Iris pigment epithelial cell (primary cell): ENCODE data around the gene TENT4A.

Experiments
- DNase-seq: peaks from one replicate; pipeline ENCODE4 v3.0.0-alpha.2; 2011; ENCODE audit warnings: low read depth

The TENT4A gene

GRCh38 chr5:6718161-6718681 is 5.0 kb downstream of the TENT4A start:
- no peak for DNase-seq

DNA sequence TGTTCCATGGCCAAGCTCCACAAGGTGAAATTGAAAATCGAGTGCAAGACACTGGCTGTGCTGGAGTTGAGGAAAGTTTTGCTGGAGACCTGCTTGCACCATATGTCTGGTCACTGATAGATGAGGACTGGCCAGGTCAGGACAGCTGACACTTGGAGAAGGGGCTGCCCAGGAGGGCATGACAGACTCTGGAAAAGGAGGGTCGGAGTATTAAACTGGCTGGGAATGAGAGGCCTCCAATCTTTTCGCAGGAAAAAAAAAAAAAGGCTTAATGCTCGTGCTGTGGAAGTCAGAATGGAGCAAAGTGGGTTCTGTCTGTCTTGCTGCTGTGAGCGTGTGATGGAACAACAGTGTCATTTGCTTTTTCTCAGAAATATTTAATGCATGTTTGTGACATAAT is 5.5 kb downstream of the TENT4A start:
- DNase-seq: no peak

GRCh38 chr5:6719417-6719816 is 6.2 kb downstream of the TENT4A start:
- no peak for DNase-seq

DNA sequence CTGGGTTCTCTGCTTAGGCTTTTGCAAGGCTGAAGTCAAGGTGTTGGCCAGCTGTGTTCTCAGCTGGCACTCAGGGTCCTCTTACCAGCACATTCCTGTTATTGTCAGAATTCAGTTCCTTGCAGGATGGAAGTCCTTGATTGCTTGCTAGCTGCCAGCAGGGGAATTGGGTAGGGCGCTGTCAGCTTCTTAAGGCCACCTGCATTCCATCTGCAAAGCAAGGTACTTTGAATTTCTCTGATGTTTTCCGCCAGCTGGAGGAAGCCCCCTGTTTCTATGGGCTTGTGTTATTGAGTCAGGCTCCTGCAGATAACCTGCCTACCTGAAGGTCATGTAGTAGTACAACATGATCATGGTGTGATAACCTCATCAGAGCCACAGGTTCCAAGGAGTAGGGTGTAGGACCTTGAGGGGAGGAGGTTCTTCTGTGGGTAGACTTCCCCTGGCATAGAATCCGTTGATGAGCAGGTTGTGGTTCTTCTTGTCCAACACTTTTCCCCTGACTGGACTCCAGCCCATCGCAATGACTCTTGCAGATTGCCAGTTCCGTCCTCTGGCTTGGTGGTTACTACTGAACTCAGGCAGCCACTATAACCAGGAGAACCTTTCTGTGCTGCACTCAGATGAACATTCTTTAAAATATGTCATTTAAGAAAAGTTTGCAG is 6.8 kb downstream of the TENT4A start:
- no peak for DNase-seq

DNA sequence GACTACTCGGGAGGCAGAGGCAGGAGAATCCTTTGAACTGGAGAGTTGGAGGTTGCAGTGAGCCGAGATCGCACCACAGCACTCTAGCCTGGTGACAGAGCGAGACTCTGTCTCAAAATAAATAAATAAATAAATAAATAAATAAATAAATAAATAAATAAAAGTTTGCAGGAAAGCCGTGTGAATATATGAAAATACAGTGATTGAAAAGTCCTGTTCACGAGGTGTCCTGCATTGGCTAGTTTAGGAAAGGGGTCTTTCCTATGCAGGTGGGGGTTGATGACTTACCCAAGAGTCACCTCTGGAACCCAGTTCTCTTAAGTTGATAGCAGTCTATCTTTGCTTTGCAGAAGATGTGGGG is 7.3 kb downstream of the TENT4A start:
- DNase-seq: no peak

DNA sequence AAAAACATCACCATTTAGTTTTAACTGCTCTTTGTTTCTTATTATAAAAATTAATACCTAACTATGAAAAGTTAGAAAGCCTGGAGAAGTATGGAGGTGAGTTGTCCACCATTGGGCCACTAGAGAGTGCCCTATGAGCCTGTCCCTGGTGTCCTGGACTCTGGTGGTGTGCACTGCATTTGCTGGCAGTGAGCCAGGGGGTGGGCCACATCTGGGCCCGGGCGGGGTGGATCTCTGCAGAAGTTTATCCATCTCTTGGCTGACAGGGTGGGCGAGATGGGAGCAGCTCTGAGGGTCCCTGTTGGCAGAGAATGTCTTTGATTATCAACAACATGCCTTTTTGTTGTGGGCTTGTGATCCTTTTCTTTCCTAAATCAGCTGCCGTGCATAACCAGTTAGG is 8.2 kb downstream of the TENT4A start:
- no peak for DNase-seq

GRCh38 chr5:6722015-6722414 is 8.8 kb downstream of the TENT4A start:
- no peak for DNase-seq

DNA sequence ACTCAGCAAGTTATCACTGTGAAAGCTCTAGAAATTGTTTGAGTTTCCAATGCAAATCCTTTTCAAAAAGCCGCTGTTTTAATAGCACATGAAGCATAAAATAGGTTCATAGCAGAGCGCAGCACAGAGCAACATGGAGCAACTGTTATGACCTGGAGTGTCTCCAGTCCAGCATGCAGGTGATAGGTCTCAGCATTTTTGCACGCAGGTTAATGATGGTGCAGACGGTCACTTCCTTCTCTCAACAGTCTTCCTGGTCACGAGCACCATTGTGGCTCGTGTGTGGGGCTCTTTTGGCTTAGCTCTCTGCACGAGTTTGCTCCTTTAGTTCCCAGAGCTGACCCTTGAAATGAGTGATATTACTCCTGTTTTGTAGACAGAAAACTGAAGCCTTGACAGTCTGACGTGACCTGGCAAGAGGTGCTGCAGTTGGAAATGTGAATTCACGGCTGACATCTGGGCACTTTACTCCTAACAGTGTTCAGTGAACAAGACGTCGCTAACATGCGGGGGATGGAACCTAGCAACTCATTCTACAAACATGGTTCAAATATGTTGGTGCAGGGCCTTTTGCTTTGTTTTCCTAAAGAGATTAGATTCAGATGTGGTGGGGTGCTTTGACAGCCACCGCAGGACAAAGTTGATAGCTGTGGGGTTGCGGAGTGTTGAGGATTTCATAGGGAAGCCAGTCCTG is 10.0 kb downstream of the TENT4A start:
- no peak for DNase-seq

DNA sequence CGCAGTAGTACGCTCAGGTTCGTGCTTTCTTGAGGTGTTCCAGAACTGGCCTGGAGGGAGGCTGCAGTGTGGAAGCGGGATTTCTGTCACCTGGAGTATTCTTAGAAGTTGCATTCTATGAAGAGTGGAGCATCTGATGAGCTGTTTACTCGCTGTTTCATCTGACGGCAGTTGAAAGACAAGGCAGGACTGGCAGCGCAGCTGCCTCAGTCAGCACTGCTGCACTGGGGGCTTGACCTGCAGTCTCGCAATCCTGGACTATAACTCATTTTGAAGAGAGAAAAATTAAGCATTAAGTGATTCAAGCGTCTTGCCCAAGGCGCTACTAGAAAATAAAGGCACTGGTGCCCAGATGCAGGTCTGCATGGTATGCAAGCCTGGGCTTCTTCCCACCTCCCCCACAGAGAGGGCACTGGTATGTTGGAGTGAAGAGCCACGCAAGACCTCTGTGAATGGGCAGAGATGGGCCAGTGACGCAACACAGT is 10.6 kb downstream of the TENT4A start:
- no peak for DNase-seq

DNA sequence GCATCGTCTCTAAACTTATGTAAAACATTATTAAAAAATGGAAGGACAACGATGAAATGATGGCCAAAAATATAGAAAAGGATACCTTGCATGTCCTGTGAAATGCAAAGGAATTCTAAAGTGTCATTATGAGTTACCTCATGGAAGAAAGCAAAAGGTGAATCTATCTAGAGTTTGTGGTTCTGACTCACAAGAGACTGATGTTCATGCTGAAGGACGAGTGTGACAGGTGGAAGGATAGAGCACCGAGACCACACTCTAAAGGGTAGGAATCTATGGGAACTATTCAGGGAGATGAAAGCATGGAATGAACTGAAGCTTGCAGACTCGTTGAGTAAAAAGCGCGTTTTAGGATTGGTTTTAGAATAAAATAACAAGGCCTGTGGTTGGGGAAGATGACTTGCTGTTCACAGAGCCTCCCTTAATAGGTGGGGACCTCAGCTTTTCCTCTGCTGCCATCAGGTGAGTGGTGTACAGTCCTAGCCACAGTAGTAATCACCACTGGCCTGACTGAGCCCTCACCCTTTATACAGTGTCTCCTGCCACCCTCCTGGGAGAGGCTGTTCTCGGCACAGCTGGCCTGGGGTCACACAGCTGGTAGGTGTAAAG is 11.2 kb downstream of the TENT4A start:
- DNase-seq: no peak

GRCh38 chr5:6725421-6725820 is 12.2 kb downstream of the TENT4A start:
- no peak for DNase-seq

GRCh38 chr5:6726006-6726405 is 12.8 kb downstream of the TENT4A start:
- DNase-seq: no peak

GRCh38 chr5:6727231-6727630 is 14.0 kb downstream of the TENT4A start:
- DNase-seq: no peak

DNA sequence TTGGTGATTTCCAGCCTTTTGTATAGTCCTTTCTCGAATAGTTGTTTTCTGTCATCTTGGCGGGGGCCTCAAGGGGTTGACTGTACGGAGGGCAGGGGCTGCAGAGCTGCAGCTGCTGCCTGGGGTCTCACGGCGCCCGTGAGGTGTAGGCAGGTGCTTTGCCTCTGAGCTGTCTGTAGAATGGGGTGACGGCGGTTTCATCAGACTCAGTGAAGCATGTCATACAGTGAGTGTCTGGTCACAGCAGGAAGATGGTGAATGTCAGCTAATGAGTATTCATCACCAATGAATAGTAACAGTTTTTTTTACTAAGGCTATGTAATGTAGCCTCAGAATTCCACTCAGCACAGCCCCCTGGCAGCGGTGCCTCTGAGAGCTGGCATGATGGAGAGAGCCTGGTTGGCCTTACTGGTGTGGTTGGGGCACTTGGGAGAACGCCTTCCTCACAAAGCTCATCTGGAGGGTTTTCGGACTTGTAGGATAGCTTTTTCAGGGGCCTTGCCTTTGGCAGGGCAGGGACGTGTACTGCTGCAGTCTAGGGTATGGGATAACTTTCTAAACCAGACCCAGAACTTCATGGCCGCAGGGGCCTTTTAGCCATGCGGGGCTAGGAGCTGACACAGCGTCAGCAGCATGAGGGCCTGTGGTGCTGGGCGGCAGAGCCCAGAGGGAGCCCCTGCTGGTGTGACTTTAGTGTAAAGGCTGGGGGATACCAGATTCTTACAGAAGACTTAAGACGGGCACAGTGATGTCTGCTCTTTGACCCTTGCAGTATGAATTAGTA is 15.0 kb downstream of the TENT4A start:
- DNase-seq: no peak

- no peak for DNase-seq
These were observed 15.6 kb downstream of the TENT4A start for GRCh38 chr5:6728795-6729183.

- DNase-seq: no peak
These were observed 16.4 kb downstream of the TENT4A start for GRCh38 chr5:6729386-6730310.

GRCh38 chr5:6730407-6730806 is 17.2 kb downstream of the TENT4A start:
- DNase-seq: no peak

DNA sequence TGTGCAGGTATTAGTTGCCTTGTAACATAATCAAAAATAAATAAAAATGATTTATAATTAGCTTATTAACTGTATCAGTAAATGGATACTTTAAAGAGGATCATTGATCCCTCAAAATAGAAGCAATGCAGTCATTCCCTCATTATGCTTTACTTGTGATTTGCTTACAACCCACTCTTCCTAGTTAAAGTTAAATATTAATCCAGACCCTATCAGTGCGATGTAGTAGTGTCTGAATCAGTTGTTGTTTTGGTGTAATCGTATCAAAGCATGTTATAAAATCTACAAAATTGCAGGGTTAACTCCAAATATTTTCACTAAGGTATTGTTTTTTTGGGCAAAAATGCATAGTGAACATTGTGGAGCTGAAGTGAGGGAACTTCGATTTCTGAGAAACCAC is 17.6 kb downstream of the TENT4A start:
- DNase-seq: no peak

DNA sequence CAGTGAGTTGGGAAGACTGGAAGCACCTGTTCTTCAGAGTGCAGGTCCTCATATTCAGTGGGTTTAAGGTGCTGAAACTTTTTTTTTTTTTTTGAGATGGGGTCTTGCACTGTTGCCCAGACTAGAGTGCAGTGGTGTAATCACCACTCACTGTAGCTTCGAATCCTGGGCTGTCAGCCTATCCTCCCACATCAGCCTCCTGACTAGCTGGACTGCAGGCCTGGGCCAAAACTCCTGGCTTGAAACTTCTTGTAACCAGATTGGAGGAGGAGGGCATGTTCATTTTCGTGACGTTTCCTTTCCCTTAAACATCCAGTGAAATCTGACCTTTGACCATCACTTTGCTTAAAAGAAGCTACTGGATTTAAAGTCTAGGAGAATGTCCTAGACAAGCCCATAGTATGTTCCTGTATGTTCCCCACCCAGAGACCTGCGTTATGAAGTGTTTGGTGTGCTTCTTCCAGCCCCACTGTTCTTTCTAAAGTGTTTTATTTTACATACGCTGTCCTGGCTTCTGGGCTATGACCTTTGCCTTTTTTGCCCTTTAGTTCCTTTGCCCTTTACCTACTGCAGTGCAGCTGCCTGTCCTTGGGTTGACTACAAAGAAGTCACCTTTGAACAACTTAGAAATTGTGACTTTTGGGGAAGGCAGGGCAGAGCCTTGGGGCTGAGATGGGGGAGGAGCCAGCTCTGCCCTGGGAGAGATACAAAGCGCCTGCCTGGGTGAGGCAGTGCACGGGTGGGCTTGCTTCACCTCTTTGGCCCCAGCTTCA is 18.4 kb downstream of the TENT4A start:
- DNase-seq: peak; percentile 42

DNA sequence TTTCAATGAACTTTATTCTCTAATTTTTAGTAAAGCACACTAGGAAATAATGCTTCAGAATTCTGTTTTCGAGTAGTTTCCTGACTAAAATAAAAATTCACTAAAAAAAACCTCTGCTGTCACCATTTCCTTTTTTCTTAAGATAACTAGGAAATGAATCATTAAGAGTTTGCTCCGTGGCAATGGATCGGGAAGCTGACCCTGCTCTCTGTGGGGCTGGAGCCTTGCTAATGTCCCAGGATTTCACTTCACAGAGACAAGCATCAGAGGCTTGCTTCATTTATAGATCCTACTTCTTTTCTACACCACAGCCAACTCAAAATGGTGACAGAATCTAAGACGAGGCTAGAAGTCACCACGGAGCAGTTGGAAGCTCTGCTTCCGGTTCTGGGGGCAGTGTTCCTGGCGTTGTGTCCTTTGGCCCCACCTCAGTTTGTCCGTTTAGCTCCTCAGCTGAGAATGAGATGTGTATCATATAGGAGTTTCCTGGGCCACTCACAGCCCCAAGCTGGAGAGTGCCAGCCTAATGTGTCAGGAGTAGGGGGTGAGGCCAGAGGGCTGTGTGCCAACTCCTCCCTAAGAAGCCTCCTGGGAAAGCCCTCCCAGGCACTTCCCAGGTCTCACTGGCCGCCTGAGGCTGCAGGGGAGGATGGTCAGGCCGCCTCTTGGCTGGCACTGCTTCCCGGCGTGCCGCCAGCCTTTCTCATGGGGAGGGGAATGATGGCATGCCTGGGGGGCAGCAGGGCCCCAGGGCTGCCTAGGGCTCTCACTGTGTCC is 19.6 kb downstream of the TENT4A start:
- peak; percentile 76 for DNase-seq
